Measurements from ENCODE around the gene CYP20A1.
"Not testable (repeated sequence)": the region's sequence is repeated elsewhere in the genome, so short reads cannot be mapped to it uniquely, and the experiment has no call there.

Gene CYP20A1, protein sequence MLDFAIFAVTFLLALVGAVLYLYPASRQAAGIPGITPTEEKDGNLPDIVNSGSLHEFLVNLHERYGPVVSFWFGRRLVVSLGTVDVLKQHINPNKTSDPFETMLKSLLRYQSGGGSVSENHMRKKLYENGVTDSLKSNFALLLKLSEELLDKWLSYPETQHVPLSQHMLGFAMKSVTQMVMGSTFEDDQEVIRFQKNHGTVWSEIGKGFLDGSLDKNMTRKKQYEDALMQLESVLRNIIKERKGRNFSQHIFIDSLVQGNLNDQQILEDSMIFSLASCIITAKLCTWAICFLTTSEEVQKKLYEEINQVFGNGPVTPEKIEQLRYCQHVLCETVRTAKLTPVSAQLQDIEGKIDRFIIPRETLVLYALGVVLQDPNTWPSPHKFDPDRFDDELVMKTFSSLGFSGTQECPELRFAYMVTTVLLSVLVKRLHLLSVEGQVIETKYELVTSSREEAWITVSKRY

DNA sequence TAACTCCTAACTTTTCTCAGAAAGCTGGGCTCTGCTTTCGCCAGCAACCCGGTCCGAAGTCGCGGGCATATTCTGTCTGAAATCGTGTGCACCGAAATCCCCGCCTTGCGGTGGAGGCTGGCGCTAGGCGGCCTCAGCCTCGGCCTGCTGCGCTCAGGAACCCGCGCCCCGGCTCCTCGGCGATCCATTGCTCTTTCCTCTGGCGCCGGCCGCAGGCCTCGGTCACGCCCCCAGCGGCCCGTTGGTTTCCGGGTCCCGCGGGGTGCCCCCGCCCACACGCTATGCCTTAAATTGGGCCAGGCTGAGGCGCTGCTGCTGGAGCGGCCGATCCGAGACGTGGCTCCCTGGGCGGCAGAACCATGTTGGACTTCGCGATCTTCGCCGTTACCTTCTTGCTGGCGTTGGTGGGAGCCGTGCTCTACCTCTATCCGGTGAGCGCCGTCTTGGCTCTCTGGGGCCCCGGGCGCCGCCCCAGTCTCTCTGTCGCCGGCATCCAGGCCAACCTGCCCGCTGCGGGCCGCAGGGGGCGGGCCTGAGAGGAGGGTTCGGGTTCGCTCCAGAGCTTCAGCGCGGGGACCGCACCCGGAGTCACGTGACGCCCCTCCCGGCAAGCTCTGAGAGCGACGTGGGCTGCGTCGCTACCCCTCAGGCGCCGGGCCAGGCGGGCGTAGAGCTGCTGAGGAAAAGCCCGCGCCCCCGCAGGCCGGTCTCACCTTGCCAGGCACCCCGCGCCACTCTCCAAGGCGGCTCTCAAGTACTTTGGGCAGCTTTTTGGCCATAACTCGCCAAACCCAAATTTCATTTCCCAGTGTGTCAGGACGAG is at the start of gene CYP20A1:
Gene CYP20A1, plus strand, starts transcription at position 315 of the 823 bp plus-strand sequence. Its CDS starts 45 bp downstream, at position 360.
- Histone ChIP-seq H3K4me3 (ENCODE audit: insufficient read length, low read depth) (peak within 1 kb of the TSS; percentile 57), H3K27me3 (ENCODE audit: insufficient read depth, insufficient read length) (no peaks in the 10 kb centered on the region), H3K4me1 (ENCODE audit: insufficient read depth, insufficient read length) (no peaks in the 10 kb centered on the region), H3K9ac (ENCODE audit: insufficient read length, low read depth) (peak within 1 kb of the TSS; percentile 92), H3K9me3 (ENCODE audit: insufficient read depth, low read length) (no peaks in the 10 kb centered on the region), H3K36me3 (ENCODE audit: insufficient read depth, insufficient read length, low read length) (peaks cover 29% of the 10 kb centered on the region)
- TF ChIP-seq ZNF274 (IDR thresholded peaks at IDR 0.05; ENCODE audit: low read depth, low read length) (no peak), SUZ12 (IDR thresholded peaks at IDR 0.05; ENCODE audit: extremely low read depth, insufficient read depth, insufficient read length) (no peak), YY1 (IDR thresholded peaks at IDR 0.05; ENCODE audit: insufficient read depth, insufficient read length) (no peak)
- peak; percentile 94 for DNase-seq (ENCODE audit: low read depth, low spot score)

DNA sequence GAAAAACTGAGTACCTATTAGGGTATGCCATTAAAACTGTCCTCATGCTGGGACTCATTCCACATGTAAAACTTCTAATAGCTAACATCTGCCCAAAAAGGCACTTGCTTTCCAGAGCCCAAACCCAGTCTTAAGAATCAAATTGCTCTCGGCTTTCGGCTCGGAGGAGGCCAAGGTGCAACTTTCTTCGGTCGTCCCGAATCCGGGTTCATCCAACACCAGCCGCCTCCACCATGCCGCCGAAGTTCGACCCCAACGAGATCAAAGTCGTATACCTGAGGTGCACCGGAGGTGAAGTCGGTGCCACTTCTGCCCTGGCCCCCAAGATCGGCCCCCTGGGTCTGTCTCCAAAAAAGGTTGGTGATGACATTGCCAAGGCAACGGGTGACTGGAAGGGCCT is 48.3 kb upstream of the CYP20A1 start:
- H3K4me1 ChIP-seq (ENCODE audit: insufficient read depth, insufficient read length); DNase-seq (ENCODE audit: low read depth, low spot score); H3K4me3 ChIP-seq (ENCODE audit: insufficient read length, low read depth); H3K9me3 ChIP-seq (ENCODE audit: insufficient read depth, low read length); H3K9ac ChIP-seq (ENCODE audit: insufficient read length, low read depth); H3K27me3 ChIP-seq (ENCODE audit: insufficient read depth, insufficient read length): not testable (repeated sequence)
- H3K36me3 ChIP-seq (ENCODE audit: insufficient read depth, insufficient read length, low read length): peaks cover 26% of the 10 kb centered on the region

DNA sequence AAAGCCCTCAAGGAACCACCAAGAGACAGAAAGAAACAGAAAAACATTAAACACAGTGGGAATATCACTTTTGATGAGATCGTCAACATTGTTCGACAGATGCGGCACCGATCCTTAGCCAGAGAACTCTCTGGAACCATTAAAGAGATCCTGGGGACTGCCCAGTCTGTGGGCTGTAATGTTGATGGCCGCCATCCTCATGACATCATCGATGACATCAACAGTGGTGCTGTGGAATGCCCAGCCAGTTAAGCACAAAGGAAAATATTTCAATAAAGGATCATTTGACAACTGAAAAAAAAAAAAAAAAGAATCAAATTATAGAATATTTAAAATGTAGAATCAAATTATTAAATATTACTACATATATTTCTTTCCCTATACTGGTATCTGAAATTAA is 47.8 kb upstream of the CYP20A1 start:
- not testable (repeated sequence) for DNase-seq (ENCODE audit: low read depth, low spot score); H3K9ac ChIP-seq (ENCODE audit: insufficient read length, low read depth); H3K9me3 ChIP-seq (ENCODE audit: insufficient read depth, low read length); H3K4me1 ChIP-seq (ENCODE audit: insufficient read depth, insufficient read length); H3K4me3 ChIP-seq (ENCODE audit: insufficient read length, low read depth); H3K27me3 ChIP-seq (ENCODE audit: insufficient read depth, insufficient read length)
- peaks cover 30% of the 10 kb centered on the region for H3K36me3 ChIP-seq (ENCODE audit: insufficient read depth, insufficient read length, low read length)

DNA sequence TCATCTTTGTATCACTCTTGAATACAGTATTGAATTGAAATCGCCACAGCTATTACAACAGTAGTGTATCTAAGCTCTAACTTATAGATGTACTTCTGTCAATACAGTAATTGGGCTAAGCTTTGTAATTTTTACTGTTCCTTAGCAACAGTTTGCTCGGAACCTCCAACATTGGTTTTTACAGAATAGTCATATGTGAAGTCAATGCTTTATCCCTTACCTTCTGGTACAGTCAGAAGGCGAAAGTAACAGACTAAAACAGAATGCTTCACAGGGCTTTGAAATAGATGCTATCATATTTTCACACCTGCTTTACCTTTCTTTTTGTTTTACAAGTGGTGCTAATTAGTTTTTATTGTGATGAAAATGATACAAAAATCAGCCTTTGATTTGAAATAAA is 46.9 kb upstream of the CYP20A1 start:
- Histone ChIP-seq H3K9me3 (ENCODE audit: insufficient read depth, low read length) (no peaks in the 10 kb centered on the region), H3K9ac (ENCODE audit: insufficient read length, low read depth) (no peak overlapping the region), H3K36me3 (ENCODE audit: insufficient read depth, insufficient read length, low read length) (peaks cover 32% of the 10 kb centered on the region), H3K27me3 (ENCODE audit: insufficient read depth, insufficient read length) (no peaks in the 10 kb centered on the region), H3K4me1 (ENCODE audit: insufficient read depth, insufficient read length) (no peaks in the 10 kb centered on the region), H3K4me3 (ENCODE audit: insufficient read length, low read depth) (no peak overlapping the region)
- no peak for DNase-seq (ENCODE audit: low read depth, low spot score)
- TF ChIP-seq YY1 (IDR thresholded peaks at IDR 0.05; ENCODE audit: insufficient read depth, insufficient read length): no peak
- TF ChIP-seq SUZ12 (IDR thresholded peaks at IDR 0.05; ENCODE audit: extremely low read depth, insufficient read depth, insufficient read length): no peak
- no peak for TF ChIP-seq ZNF274 (IDR thresholded peaks at IDR 0.05; ENCODE audit: low read depth, low read length)

DNA sequence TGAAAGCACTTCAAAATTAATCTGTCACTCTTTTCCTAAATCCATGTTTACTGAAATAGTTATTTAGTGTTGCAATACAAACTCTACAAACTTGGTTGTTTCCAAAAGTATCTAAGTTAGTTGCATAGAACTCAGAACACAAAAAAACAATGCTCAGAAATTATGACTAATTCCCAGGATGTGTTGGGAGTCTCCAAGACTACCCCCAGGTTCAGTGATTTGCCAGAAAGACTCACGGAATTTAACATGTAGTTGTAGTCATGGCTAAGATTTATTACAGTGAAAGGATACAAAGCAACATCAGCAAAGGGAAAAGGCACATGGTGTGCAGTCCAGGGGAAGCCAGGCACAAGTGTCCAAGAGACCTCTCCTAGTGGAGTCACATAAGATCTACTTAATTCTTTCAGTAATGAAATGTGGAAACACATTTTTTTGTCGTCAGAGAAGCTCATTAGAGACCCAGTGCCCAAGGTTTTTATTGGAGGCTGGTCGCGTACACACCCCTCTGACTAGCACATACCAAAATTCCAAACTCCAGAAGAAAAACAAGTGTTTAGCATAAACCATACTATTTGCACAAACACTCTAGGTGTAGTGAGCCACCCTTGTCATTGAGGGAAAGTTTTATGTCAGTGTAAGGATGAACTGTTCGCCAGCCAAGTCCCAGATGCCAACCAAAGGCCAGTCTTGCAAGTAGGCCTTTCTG is 43.3 kb upstream of the CYP20A1 start:
- no peaks in the 10 kb centered on the region for H3K4me1 ChIP-seq (ENCODE audit: insufficient read depth, insufficient read length)
- no peak overlapping the region for H3K9ac ChIP-seq (ENCODE audit: insufficient read length, low read depth)
- H3K27me3 ChIP-seq (ENCODE audit: insufficient read depth, insufficient read length): no peaks in the 10 kb centered on the region
- no peaks in the 10 kb centered on the region for H3K9me3 ChIP-seq (ENCODE audit: insufficient read depth, low read length)
- no peak for DNase-seq (ENCODE audit: low read depth, low spot score)
- no peak overlapping the region for H3K4me3 ChIP-seq (ENCODE audit: insufficient read length, low read depth)
- TF ChIP-seq YY1 (IDR thresholded peaks at IDR 0.05; ENCODE audit: insufficient read depth, insufficient read length) (no peak), ZNF274 (IDR thresholded peaks at IDR 0.05; ENCODE audit: low read depth, low read length) (no peak), SUZ12 (IDR thresholded peaks at IDR 0.05; ENCODE audit: extremely low read depth, insufficient read depth, insufficient read length) (no peak)
- peaks cover 29% of the 10 kb centered on the region for H3K36me3 ChIP-seq (ENCODE audit: insufficient read depth, insufficient read length, low read length)

DNA sequence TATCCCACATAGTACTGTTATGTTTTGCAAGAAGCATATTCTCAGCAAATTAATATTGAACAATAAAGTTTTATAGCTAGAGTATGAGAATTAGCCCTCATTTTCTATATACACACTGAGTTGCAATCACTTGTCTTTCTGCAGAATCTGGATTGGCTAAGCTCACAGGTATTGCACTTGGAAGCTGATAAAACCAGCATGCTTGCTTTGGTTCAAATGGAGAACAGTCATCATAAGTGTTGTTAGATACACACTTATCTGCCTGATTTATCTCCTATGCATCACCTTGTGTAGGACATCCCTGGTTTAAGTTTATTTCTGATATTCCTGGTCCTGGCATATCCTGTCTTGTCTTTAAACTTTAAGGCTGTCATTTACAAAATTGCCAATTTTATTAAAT is 38.0 kb upstream of the CYP20A1 start:
- DNase-seq (ENCODE audit: low read depth, low spot score): no peak
- Histone ChIP-seq H3K9me3 (ENCODE audit: insufficient read depth, low read length) (peaks cover 4% of the 10 kb centered on the region), H3K9ac (ENCODE audit: insufficient read length, low read depth) (no peak overlapping the region), H3K4me3 (ENCODE audit: insufficient read length, low read depth) (no peak overlapping the region), H3K4me1 (ENCODE audit: insufficient read depth, insufficient read length) (no peaks in the 10 kb centered on the region), H3K36me3 (ENCODE audit: insufficient read depth, insufficient read length, low read length) (peaks cover 22% of the 10 kb centered on the region), H3K27me3 (ENCODE audit: insufficient read depth, insufficient read length) (no peaks in the 10 kb centered on the region)
- no peak for TF ChIP-seq YY1 (IDR thresholded peaks at IDR 0.05; ENCODE audit: insufficient read depth, insufficient read length)
- TF ChIP-seq SUZ12 (IDR thresholded peaks at IDR 0.05; ENCODE audit: extremely low read depth, insufficient read depth, insufficient read length): no peak
- TF ChIP-seq ZNF274 (IDR thresholded peaks at IDR 0.05; ENCODE audit: low read depth, low read length): no peak

DNA sequence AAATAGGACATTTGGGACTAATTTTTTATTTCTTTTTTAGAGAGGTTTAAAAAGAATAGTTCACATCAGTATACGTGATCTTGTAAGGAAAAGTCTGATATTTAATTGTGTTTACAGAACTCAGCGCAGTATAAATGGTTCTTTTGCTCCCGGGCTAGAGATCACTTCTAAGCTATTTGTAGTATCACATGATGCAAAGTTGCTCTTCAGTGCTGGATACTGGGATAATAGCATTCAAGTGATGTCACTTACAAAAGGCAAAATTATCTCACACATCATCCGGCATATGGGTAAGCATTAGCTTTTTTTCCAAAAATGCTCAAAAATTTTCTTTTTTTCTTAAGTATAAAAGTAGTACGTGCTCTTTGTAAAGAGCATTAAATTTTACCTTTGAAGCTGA is 37.4 kb upstream of the CYP20A1 start:
- no peak for DNase-seq (ENCODE audit: low read depth, low spot score)
- peaks cover 8% of the 10 kb centered on the region for H3K9me3 ChIP-seq (ENCODE audit: insufficient read depth, low read length)
- no peak overlapping the region for H3K9ac ChIP-seq (ENCODE audit: insufficient read length, low read depth)
- TF ChIP-seq ZNF274 (IDR thresholded peaks at IDR 0.05; ENCODE audit: low read depth, low read length): no peak
- no peak for TF ChIP-seq SUZ12 (IDR thresholded peaks at IDR 0.05; ENCODE audit: extremely low read depth, insufficient read depth, insufficient read length)
- TF ChIP-seq YY1 (IDR thresholded peaks at IDR 0.05; ENCODE audit: insufficient read depth, insufficient read length): no peak
- H3K4me1 ChIP-seq (ENCODE audit: insufficient read depth, insufficient read length): no peaks in the 10 kb centered on the region
- H3K4me3 ChIP-seq (ENCODE audit: insufficient read length, low read depth): no peak overlapping the region
- no peaks in the 10 kb centered on the region for H3K27me3 ChIP-seq (ENCODE audit: insufficient read depth, insufficient read length)
- H3K36me3 ChIP-seq (ENCODE audit: insufficient read depth, insufficient read length, low read length): peaks cover 24% of the 10 kb centered on the region
